Activated T-cell treated with anti-CD3 and anti-CD28 coated beads, Interleukin-2, amount 50 U/mL, for 72 hours (primary cell): ENCODE measurements around the gene RAI2. TPM values are rescaled to one million over a fixed set of nuclear protein-coding genes. Genes with fewer than 3 reads are reported as not detected.

Source experiments
- ATAC-seq, 2 donors: fragments of 150-1000 bp; cut with Tn5 transposase; replicated peaks in 1 of 2; 2 replicates each; pipeline ENCODE4 v1.10.0; 2021; ENCODE audit warnings: moderate library complexity in 2 of 2, mild to moderate bottlenecking in 1 of 2
- DNase-seq, 2 donors: peaks; one replicate each; pipeline ENCODE4 v3.0.0; 2021 to 2022; ENCODE audit warnings: mixed read lengths in 1 of 2
- H3K27ac Mint-ChIP-seq: one replicate; pipeline ENCODE4 v1.8.0; 2022; ENCODE audit warnings: mild to moderate bottlenecking, moderate library complexity, mixed read lengths
- H3K27me3 Mint-ChIP-seq: one replicate; pipeline ENCODE4 v1.8.0; 2022; ENCODE audit warnings: low read depth, mixed read lengths
- H3K36me3 Mint-ChIP-seq, 2 donors: one replicate each; pipeline ENCODE4 v1.8.0; 2022; ENCODE audit warnings: mixed read lengths in 2 of 2, mild to moderate bottlenecking in 1 of 2; ENCODE audit not compliant: insufficient read depth in 2 of 2
- H3K4me1 Mint-ChIP-seq: one replicate; pipeline ENCODE4 v1.8.0; 2022; ENCODE audit warnings: low read depth, mixed read lengths
- H3K4me3 Mint-ChIP-seq, 2 donors: one replicate each; pipeline ENCODE4 v1.8.0; 2022; ENCODE audit warnings: mild to moderate bottlenecking in 2 of 2, mixed read lengths in 2 of 2, moderate library complexity in 2 of 2
- H3K9me3 Mint-ChIP-seq, 2 donors: one replicate each; pipeline ENCODE4 v1.8.0; 2022; ENCODE audit warnings: mixed read lengths in 2 of 2
- total RNA-seq, 2 donors: library from RNA; stranded (reverse); gene quantifications; one replicate each; pipeline ENCODE4 v1.2.3, GENCODE V29; 2022

The RAI2 gene
- total RNA-seq, 2 donors from 2014 or later, result 0.82 to 1.5 TPM

GRCh38 chrX:17822351-17822750 lies 38.7 kb downstream of the RAI2 start:
- Mint-ChIP-seq H3K4me1 (no peaks in the 10 kb centered on the region), H3K27ac (no peak overlapping the region), H3K9me3 (peaks cover 0 to 1% of the 10 kb centered on the region in 2 donors), H3K4me3 (no peak overlapping the region), H3K27me3 (peaks cover 10% of the 10 kb centered on the region), H3K36me3 (peaks cover 0 to 2% of the 10 kb centered on the region in 2 donors)
- no peak for ATAC-seq
- no peak for DNase-seq

GRCh38 chrX:17820100-17820499 lies 41.0 kb downstream of the RAI2 start:
- Mint-ChIP-seq H3K27ac (no peak overlapping the region), H3K27me3 (peaks cover 6% of the 10 kb centered on the region), H3K4me3 (no peak overlapping the region), H3K9me3 (no peaks in the 10 kb centered on the region), H3K4me1 (no peaks in the 10 kb centered on the region), H3K36me3 (no peaks in the 10 kb centered on the region)
- no peak for ATAC-seq
- no peak for DNase-seq

DNA sequence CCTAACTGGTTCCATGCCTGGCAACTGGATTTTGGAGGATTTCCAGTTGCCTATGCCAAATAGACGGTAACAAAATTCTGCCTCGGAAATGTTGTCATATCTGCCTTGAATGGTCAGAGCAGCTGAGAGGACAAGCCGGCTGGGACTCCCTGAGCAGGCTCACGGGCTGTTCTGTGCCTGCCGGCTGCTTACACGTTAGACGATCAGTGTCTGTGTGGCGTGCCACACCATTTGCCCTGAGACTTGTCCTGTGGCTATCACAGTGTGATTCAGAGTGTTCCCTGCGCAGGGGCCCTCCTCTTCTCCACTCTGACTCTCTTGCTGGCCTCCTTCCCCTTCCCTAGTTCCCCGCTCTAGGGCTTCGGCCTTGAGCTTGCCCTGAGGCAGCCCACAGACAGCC lies 42.4 kb downstream of the RAI2 start:
- Mint-ChIP-seq H3K9me3 (no peaks in the 10 kb centered on the region), H3K36me3 (no peaks in the 10 kb centered on the region), H3K27ac (no peak overlapping the region), H3K27me3 (peaks cover 6% of the 10 kb centered on the region), H3K4me3 (no peak overlapping the region), H3K4me1 (no peaks in the 10 kb centered on the region)
- no peak for ATAC-seq
- no peak for DNase-seq

GRCh38 chrX:17817251-17817650 lies 43.8 kb downstream of the RAI2 start:
- H3K27me3 Mint-ChIP-seq, result peaks cover 6% of the 10 kb centered on the region
- ATAC-seq (no peak), DNase-seq (no peak)
- H3K4me3 Mint-ChIP-seq, result no peak overlapping the region
- no peak overlapping the region for H3K27ac Mint-ChIP-seq
- no peaks in the 10 kb centered on the region for H3K9me3 Mint-ChIP-seq
- H3K36me3 Mint-ChIP-seq, result no peaks in the 10 kb centered on the region
- no peaks in the 10 kb centered on the region for H3K4me1 Mint-ChIP-seq

DNA sequence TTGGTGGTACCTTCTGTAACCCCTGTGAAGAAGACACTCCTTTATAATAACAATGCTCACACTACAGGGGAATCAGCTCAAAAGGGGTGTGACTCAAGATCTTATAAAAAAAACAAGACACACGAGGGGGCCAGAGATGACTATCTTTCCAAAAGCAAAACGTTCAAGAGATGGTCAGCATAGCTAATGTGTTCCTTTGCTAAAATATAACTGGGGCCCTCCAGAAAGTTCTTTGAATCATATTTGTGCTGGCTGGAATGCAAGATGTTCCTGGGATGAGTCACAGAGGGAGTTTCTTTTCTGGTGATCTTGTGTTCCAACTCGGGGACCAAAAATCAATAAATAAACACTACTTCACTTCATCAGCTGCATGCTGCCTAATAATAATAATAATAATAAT lies 46.5 kb downstream of the RAI2 start:
- H3K27ac Mint-ChIP-seq, result no peak overlapping the region
- H3K9me3 Mint-ChIP-seq, result no peaks in the 10 kb centered on the region
- ATAC-seq (no peak), DNase-seq (no peak)
- no peaks in the 10 kb centered on the region for H3K4me1 Mint-ChIP-seq
- no peaks in the 10 kb centered on the region for H3K36me3 Mint-ChIP-seq
- no peak overlapping the region for H3K4me3 Mint-ChIP-seq
- H3K27me3 Mint-ChIP-seq, result no peaks in the 10 kb centered on the region

DNA sequence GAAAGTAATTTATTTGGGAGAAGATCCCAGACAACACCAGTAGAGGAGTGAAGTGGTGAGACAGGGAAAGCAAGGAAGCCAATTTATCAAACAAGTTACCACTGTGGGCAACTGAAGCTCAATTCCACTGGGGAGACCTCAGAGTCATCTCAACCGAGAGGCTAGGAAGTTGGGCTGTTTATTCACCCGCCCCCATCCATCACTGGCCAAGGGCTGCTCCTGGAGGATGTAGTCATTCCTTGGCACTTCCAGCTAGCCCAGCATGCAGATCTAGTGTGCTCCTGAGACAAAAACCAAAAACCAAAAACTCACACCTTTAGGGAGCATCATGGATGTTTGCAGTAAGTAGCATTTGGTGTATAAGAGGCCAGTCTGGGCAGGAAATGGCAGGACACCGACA lies 47.0 kb downstream of the RAI2 start:
- Mint-ChIP-seq H3K27ac (no peak overlapping the region), H3K27me3 (peaks cover 1% of the 10 kb centered on the region), H3K4me1 (no peaks in the 10 kb centered on the region), H3K9me3 (no peaks in the 10 kb centered on the region), H3K36me3 (no peaks in the 10 kb centered on the region), H3K4me3 (no peak overlapping the region)
- DNase-seq (no peak), ATAC-seq (no peak)

DNA sequence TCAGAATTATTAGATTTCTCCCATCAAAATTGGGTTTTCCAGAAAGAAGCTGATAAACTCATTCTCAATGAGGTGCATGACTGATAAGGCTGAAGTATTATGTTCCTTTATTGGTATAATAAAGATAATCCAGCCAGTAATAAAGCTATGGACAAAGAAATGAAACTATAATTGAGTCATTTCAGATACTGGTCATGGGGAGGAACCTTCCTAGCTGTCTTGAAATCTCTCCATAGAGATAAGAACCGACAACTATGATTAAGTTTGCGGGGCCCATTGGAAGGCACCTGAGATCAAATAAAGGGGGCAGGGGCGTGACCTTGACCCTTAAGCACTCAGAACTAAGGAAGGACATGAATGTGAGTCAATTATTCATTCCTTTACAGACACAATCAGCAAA lies 47.8 kb downstream of the RAI2 start:
- peaks cover 8% of the 10 kb centered on the region for H3K27me3 Mint-ChIP-seq
- H3K4me1 Mint-ChIP-seq, result no peaks in the 10 kb centered on the region
- no peaks in the 10 kb centered on the region for H3K9me3 Mint-ChIP-seq
- no peak overlapping the region for H3K4me3 Mint-ChIP-seq
- no peak for DNase-seq
- H3K27ac Mint-ChIP-seq, result no peak overlapping the region
- ATAC-seq, result no peak
- no peaks in the 10 kb centered on the region for H3K36me3 Mint-ChIP-seq

DNA sequence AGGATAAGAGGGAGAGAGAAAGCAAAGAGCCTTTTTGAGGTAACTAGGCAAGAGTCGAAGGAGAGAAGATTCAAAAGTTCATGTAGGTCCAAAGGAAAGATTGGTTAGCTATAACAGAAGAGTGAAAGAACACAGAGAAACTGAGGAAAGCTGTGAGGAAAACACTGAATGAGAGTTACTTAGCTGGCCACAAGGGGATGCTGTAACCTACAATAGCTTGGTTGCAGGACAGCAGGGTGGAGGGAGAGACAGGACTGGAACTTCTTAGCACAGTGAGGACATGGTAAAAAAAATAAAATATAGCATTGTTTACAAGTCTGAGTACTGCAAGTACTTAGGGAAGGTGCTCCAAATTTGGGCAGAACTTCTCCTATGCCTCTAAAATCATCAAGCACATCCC lies 48.3 kb downstream of the RAI2 start:
- no peak overlapping the region for H3K27ac Mint-ChIP-seq
- DNase-seq (no peak), ATAC-seq (no peak)
- no peaks in the 10 kb centered on the region for H3K36me3 Mint-ChIP-seq
- no peaks in the 10 kb centered on the region for H3K9me3 Mint-ChIP-seq
- H3K4me3 Mint-ChIP-seq, result no peak overlapping the region
- peaks cover 8% of the 10 kb centered on the region for H3K27me3 Mint-ChIP-seq
- no peaks in the 10 kb centered on the region for H3K4me1 Mint-ChIP-seq

GRCh38 chrX:17809984-17810383 lies 51.1 kb downstream of the RAI2 start:
- Mint-ChIP-seq H3K36me3 (no peaks in the 10 kb centered on the region), H3K27me3 (peaks cover 8% of the 10 kb centered on the region)
- ATAC-seq, result no peak

DNA sequence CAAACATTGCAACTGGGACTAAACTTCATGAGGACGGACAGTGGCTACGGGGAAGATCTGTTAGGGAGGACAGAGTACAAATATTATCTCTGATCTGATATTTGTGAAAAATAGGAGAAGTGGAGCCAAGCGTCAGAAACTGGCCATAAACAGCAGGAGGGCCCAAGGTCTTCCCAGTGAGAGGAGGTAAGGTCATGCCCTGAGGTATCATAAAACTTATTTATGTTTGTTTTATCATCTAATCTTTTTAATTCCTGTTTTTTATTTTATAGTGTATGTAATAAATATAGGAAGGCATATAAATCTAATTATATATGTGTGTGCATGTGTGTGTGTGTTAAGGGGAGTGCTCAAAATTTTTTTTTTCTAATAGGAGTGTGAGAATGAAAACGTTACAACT lies 51.8 kb downstream of the RAI2 start:
- ATAC-seq (no peak), DNase-seq (no peak)
- Mint-ChIP-seq H3K9me3 (no peaks in the 10 kb centered on the region), H3K27me3 (peaks cover 8% of the 10 kb centered on the region), H3K4me3 (no peak overlapping the region), H3K36me3 (no peaks in the 10 kb centered on the region), H3K27ac (no peak overlapping the region), H3K4me1 (no peaks in the 10 kb centered on the region)

More at GRCh38 chrX:17809984-17810383, 51.1 kb downstream of the RAI2 start:
- Mint-ChIP-seq H3K9me3 (no peaks in the 10 kb centered on the region), H3K4me3 (no peak overlapping the region), H3K4me1 (no peaks in the 10 kb centered on the region), H3K27ac (no peak overlapping the region)
- no peak for DNase-seq

DNA sequence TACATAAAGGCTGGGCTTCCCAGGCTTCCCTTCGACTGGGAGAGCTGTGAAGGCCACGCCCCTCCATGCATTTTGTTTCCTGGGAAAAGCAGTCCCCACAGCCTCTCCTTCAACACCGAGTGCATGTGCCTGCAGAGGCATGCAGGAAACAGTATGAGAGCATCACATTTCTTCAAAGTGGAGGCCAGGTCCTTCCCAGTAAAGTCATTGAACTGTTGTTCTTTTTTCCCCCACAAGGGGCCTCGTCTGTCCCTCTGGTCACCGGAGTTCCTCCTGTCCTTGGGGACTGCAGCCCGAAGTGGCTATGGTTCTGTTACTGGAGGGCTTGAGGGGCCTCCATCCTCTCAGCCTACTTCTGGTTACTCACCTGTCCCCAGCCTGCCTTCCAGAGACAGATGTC lies 56.0 kb downstream of the RAI2 start:
- no peak overlapping the region for H3K4me3 Mint-ChIP-seq

GRCh38 chrX:17803449-17803848 lies 57.6 kb downstream of the RAI2 start:
- DNase-seq (no peak), ATAC-seq (no peak)
- no peaks in the 10 kb centered on the region for H3K9me3 Mint-ChIP-seq
- no peaks in the 10 kb centered on the region for H3K4me1 Mint-ChIP-seq
- H3K27me3 Mint-ChIP-seq, result peaks cover under 1% of the 10 kb centered on the region
- no peak overlapping the region for H3K4me3 Mint-ChIP-seq
- no peak overlapping the region for H3K27ac Mint-ChIP-seq
- H3K36me3 Mint-ChIP-seq, result no peaks in the 10 kb centered on the region

More for the DNA sequence above, 56.0 kb downstream of the RAI2 start:
- no peak overlapping the region for H3K27ac Mint-ChIP-seq
- no peak for ATAC-seq
- peaks cover 8% of the 10 kb centered on the region for H3K27me3 Mint-ChIP-seq
- H3K9me3 Mint-ChIP-seq, result no peaks in the 10 kb centered on the region
- no peak for DNase-seq
- no peaks in the 10 kb centered on the region for H3K36me3 Mint-ChIP-seq
- no peaks in the 10 kb centered on the region for H3K4me1 Mint-ChIP-seq

- ATAC-seq (no peak), DNase-seq (no peak)
- no peaks in the 10 kb centered on the region for H3K27me3 Mint-ChIP-seq
- H3K9me3 Mint-ChIP-seq, result no peaks in the 10 kb centered on the region
- no peaks in the 10 kb centered on the region for H3K4me1 Mint-ChIP-seq
- no peaks in the 10 kb centered on the region for H3K36me3 Mint-ChIP-seq
- no peak overlapping the region for H3K27ac Mint-ChIP-seq
- no peak overlapping the region for H3K4me3 Mint-ChIP-seq
These were observed 58.3 kb downstream of the RAI2 start for GRCh38 chrX:17802756-17803155.

- DNase-seq, result no peak
- Mint-ChIP-seq H3K9me3 (no peaks in the 10 kb centered on the region), H3K4me1 (no peaks in the 10 kb centered on the region), H3K36me3 (no peaks in the 10 kb centered on the region), H3K27me3 (no peaks in the 10 kb centered on the region), H3K27ac (no peak overlapping the region), H3K4me3 (no peak overlapping the region)
- no peak for ATAC-seq
These were observed 59.7 kb downstream of the RAI2 start for GRCh38 chrX:17801431-17801830.
